A549 (cell line): ENCODE measurements around the gene BAAT. TPM values are rescaled to one million over a fixed set of nuclear protein-coding genes. Genes with fewer than 3 reads are reported as not detected.

Experiments
- ATAC-seq, 2 experiments: fragments of 200-7000 bp in 1 of 2; fragments of >200 bp in 1 of 2; cut with Nextera tagmentation in 1 of 2; cut with Tn5 transposase in 1 of 2; 3 replicates each; pipeline versions ENCODE4 v1.8.0 to v1.9.1; 2018 to 2020; ENCODE audit warnings: mild to moderate bottlenecking in 1 of 2, moderate library complexity in 1 of 2
- CTCF ChIA-PET: fragments of 300-600 bp; sonication (Branson Sonifier 250); formaldehyde crosslinking; extraction: SDS; loops from one replicate; lab custom pipeline; 2021; ENCODE audit warnings: antibody characterized with exemption, inconsistent platforms; lab: Yijun Ruan, JAX
- POLR2A ChIA-PET: fragments of 350-600 bp; formaldehyde crosslinking; extraction: SDS; loops from one replicate; lab custom pipeline; 2021; ENCODE audit warnings: antibody characterized with exemption, inconsistent platforms; lab: Yijun Ruan, JAX
- DNase-seq, 2 experiments: peaks; one replicate each; pipeline versions ENCODE4 v3.0.0 to v3.0.0-alpha.2; 2011 to 2016; ENCODE audit warnings: low read depth in 1 of 2, low spot score in 1 of 2
- FAIRE-seq: peaks from 2 replicates; lab custom pipeline; 2011; peaks lifted over from hg19 to GRCh38; lab: Jason Lieb, UNC
- H3K27ac ChIP-seq, 2 experiments: fragments of >200 bp; sonication (Bioruptor Twin); formaldehyde crosslinking; 3 replicates each; pipeline ENCODE4 v1.5.1; 2016 to 2017
- H3K4me1 ChIP-seq: fragments of >200 bp; sonication (Bioruptor Twin); formaldehyde crosslinking; 3 replicates; pipeline ENCODE4 v1.6.1; 2016
- H3K4me2 ChIP-seq: fragments of >200 bp; sonication (Bioruptor Twin); formaldehyde crosslinking; 3 replicates; pipeline ENCODE4 v1.6.1; 2016
- H3K4me3 ChIP-seq: fragments of >200 bp; sonication (Bioruptor Twin); formaldehyde crosslinking; 3 replicates; pipeline ENCODE4 v1.5.1; 2016
- H3K9me3 ChIP-seq: fragments of >200 bp; sonication (Bioruptor Twin); formaldehyde crosslinking; 3 replicates; pipeline ENCODE4 v1.6.1; 2016
- CBX8 ChIP-seq: fragments of 200-600 bp; sonication (generic); IDR thresholded peaks from 2 replicates; pipeline ENCODE4 v1.6.1; 2016
- CEBPB ChIP-seq, 2 experiments: fragments of >200 bp in 1 of 2; sonication (Bioruptor Twin) in 1 of 2; formaldehyde crosslinking in 1 of 2; IDR thresholded peaks; 2 replicates each; pipeline ENCODE4 v1.6.1; 2012 to 2016
- EHF ChIP-seq: fragments of 250-450 bp; sonication (Bioruptor Pico); IDR thresholded peaks from 2 replicates; pipeline ENCODE4 v1.5.0; 2020; ENCODE audit warnings: mild to moderate bottlenecking
- EHMT2 ChIP-seq: fragments of 200-600 bp; sonication (generic); IDR thresholded peaks from 2 replicates; pipeline ENCODE4 v1.6.1; 2016; ENCODE audit warnings: antibody characterized with exemption, low read depth, mild to moderate bottlenecking, moderate library complexity
- ESRRA ChIP-seq: fragments of 150-350 bp; IDR thresholded peaks from 2 replicates; pipeline ENCODE4 v1.6.1; 2014; ENCODE audit warnings: mild to moderate bottlenecking, low read length, borderline replicate concordance
- FOSB ChIP-seq: fragments of 250-450 bp; sonication (Bioruptor Pico); IDR thresholded peaks from 2 replicates; pipeline ENCODE4 v1.5.0; 2020; ENCODE audit warnings: mild to moderate bottlenecking, moderate library complexity
- FOSL2 ChIP-seq, 2 experiments: fragments of 450-650 bp in 1 of 2; fragments of >200 bp in 1 of 2; sonication (Bioruptor Twin) in 1 of 2; formaldehyde crosslinking; IDR thresholded peaks; 2 replicates each; pipeline versions ENCODE4 v1.5.0 to v1.6.1; 2016 to 2020; ENCODE audit warnings: mild to moderate bottlenecking in 1 of 2, moderate library complexity in 1 of 2
- FOXS1 ChIP-seq: fragments of 250-450 bp; sonication (Bioruptor Pico); IDR thresholded peaks from 2 replicates; pipeline ENCODE4 v1.5.0; 2020; ENCODE audit warnings: mild to moderate bottlenecking, moderate library complexity
- HDAC2 ChIP-seq: fragments of 200-600 bp; sonication (generic); IDR thresholded peaks from 2 replicates; pipeline ENCODE4 v1.6.1; 2016
- HES2 ChIP-seq: fragments of >200 bp; sonication (Bioruptor Twin); formaldehyde crosslinking; IDR thresholded peaks from 2 replicates; pipeline ENCODE4 v1.6.1; 2016
- HEYL ChIP-seq: fragments of 250-450 bp; sonication (Bioruptor Pico); IDR thresholded peaks from 2 replicates; pipeline ENCODE4 v1.8.0; 2021; ENCODE audit warnings: mild to moderate bottlenecking, moderate library complexity
- HOXA7 ChIP-seq: fragments of 250-450 bp; sonication (Bioruptor Pico); IDR thresholded peaks from 2 replicates; pipeline ENCODE4 v1.5.0; 2020; ENCODE audit warnings: mild to moderate bottlenecking, moderate library complexity
- JUN ChIP-seq, 2 experiments: fragments of >200 bp; sonication (Bioruptor Twin); formaldehyde crosslinking; IDR thresholded peaks; 2 replicates in 1 of 2; 3 replicates in 1 of 2; pipeline ENCODE4 v1.6.1; 2016 to 2017
- JUNB ChIP-seq: fragments of >200 bp; sonication (Bioruptor Twin); formaldehyde crosslinking; IDR thresholded peaks from 2 replicates; pipeline ENCODE4 v1.6.1; 2016
- KDM1A ChIP-seq: fragments of 200-600 bp; sonication (generic); IDR thresholded peaks from 2 replicates; pipeline ENCODE4 v1.6.1; 2016; ENCODE audit warnings: low read depth, mild to moderate bottlenecking
- MAZ ChIP-seq: fragments of 150-350 bp; IDR thresholded peaks from 2 replicates; pipeline ENCODE4 v1.6.1; 2014; ENCODE audit warnings: antibody characterized with exemption, low read depth, low read length, borderline replicate concordance
- NFE2L2 ChIP-seq: fragments of 150-350 bp; conservative IDR thresholded peaks from 2 replicates; pipeline ENCODE4 v1.6.1; 2014; ENCODE audit warnings: low read length
- PHF8 ChIP-seq: fragments of 200-600 bp; sonication (generic); IDR thresholded peaks from 2 replicates; pipeline ENCODE4 v1.6.1; 2016; ENCODE audit warnings: low read depth, mild to moderate bottlenecking, antibody characterized with exemption, moderate library complexity, borderline replicate concordance
- POLR2A ChIP-seq: IDR thresholded peaks from 2 replicates; pipeline ENCODE4 v1.6.1; 2012; ENCODE audit warnings: mild to moderate bottlenecking, low read length
- POLR2AphosphoS2 ChIP-seq: conservative IDR thresholded peaks from 2 replicates; pipeline ENCODE4 v1.6.1; 2012; ENCODE audit warnings: low read length, improper control_type of control experiment, inconsistent platforms
- RAD21 ChIP-seq, 2 experiments: fragments of >200 bp in 1 of 2; sonication (Bioruptor Twin) in 1 of 2; formaldehyde crosslinking in 1 of 2; IDR thresholded peaks in 1 of 2; conservative IDR thresholded peaks in 1 of 2; 2 replicates in 1 of 2; 3 replicates in 1 of 2; pipeline ENCODE4 v1.6.1; 2012 to 2018; ENCODE audit warnings: inconsistent platforms in 1 of 2
- RCOR1 ChIP-seq: fragments of 150-350 bp; IDR thresholded peaks from 2 replicates; pipeline ENCODE4 v1.6.1; 2014; ENCODE audit warnings: antibody characterized with exemption, low read length, low read depth
- SMC3 ChIP-seq: fragments of >200 bp; sonication (Bioruptor Twin); formaldehyde crosslinking; IDR thresholded peaks from 3 replicates; pipeline ENCODE4 v1.6.1; 2018; ENCODE audit warnings: inconsistent platforms
- SREBF2 ChIP-seq: fragments of 450-650 bp; IDR thresholded peaks from 2 replicates; pipeline ENCODE4 v1.6.1; 2014; ENCODE audit warnings: mild to moderate bottlenecking, moderate library complexity
- TFCP2L1 ChIP-seq: fragments of 250-450 bp; sonication (Bioruptor Pico); IDR thresholded peaks from 2 replicates; pipeline ENCODE4 v1.5.0; 2021; ENCODE audit warnings: mild to moderate bottlenecking
- TP53 ChIP-seq: fragments of 250-450 bp; sonication (Bioruptor Pico); IDR thresholded peaks from 2 replicates; pipeline ENCODE4 v1.5.0; 2021; ENCODE audit warnings: mild to moderate bottlenecking, moderate library complexity
- ZC3H11A ChIP-seq: fragments of 450-650 bp; IDR thresholded peaks from 2 replicates; pipeline ENCODE4 v1.6.1; 2014; ENCODE audit warnings: antibody characterized with exemption, mild to moderate bottlenecking
- ZNF302 ChIP-seq: fragments of 250-450 bp; sonication (Bioruptor Pico); IDR thresholded peaks from 2 replicates; pipeline ENCODE4 v1.9.0; 2021; ENCODE audit warnings: inconsistent platforms, mild to moderate bottlenecking, moderate library complexity
- WGBS: methylation state at CpG from one replicate; pipeline ENCODE4 v1.1.6; 2017; ENCODE audit errors: missing lambda C conversion rate; 5-methylcytosine and 5-hydroxymethylcytosine counted together
- polyA plus RNA-seq, 4 experiments: library from polyadenylated mRNA; depleted of rRNA in 3 of 4; stranded (reverse); fragments of >200 nt; fragmentation: RNase III in 1 of 4; extraction: RNeasy Plus Mini Kit Qiagen cat#74134 plus additional on column Dnase treatment in 1 of 4; gene quantifications; 2 replicates in 3 of 4; 3 replicates in 1 of 4; pipeline ENCODE4 v1.2.3, GENCODE V29; 2011 to 2017
- TF ChIP-seq, protein P1 (sequence below): fragments of 450-650 bp; IDR thresholded peaks from 2 replicates; pipeline ENCODE4 v1.6.1; 2014; ENCODE audit warnings: antibody characterized with exemption
- TF ChIP-seq, protein P2 (sequence below): fragments of 200-600 bp; sonication (generic); IDR thresholded peaks from 2 replicates; pipeline ENCODE4 v1.6.1; 2016; ENCODE audit warnings: antibody characterized with exemption, mild to moderate bottlenecking, moderate library complexity

BAAT gene
- polyA plus RNA-seq, 2 of the 4 experiments (the other 2 are of a cell fraction) = 9.1 to 13.6 TPM

GRCh38 chr9:101399643-101399970 lies 14.8 kb upstream of the BAAT start:
- Histone ChIP-seq H3K4me1 (peaks cover 10% of the 10 kb centered on the region; the same call in 1 of the 3 replicates), H3K9me3 (peaks cover 63% of the 10 kb centered on the region), H3K4me2 (peak overlapping the region; percentile 94), H3K4me3 (peak overlapping the region; percentile 56), H3K27ac (peak overlapping the region; percentile 80 to 95)
- 75% methylated on average over 2 of the region's 2 CpGs for WGBS
- ATAC-seq (no peak), FAIRE-seq (no peak), DNase-seq (no peak)
- ChIA-PET CTCF (interaction anchor here (1.1 to 1.4 kb wide), 3 partner anchors 45 to 131 kb away, joined by 3 to 4 read pairs (median 3); no protein-coding TSS in a partner anchor), POLR2A (no interaction called here)
- TF ChIP-seq SMC3 = no peak
- TF ChIP-seq RAD21 (conservative IDR thresholded peaks at IDR 0.05 in 1 of 2, IDR thresholded peaks at IDR 0.05 in 1 of 2) = no peak
- TF ChIP-seq JUN (IDR thresholded peaks at IDR 0.05) = no peak
- TF ChIP-seq HES2 = no peak
- no peak for TF ChIP-seq POLR2A
- no peak for TF ChIP-seq POLR2AphosphoS2
- no peak for TF ChIP-seq TP53 (CRISPR knock-in tag)
- TF ChIP-seq MAZ = no peak
- TF ChIP-seq FOXS1 (CRISPR knock-in tag) = no peak
- no peak for TF ChIP-seq CBX8
- TF ChIP-seq EHF = no peak
- no peak for TF ChIP-seq EHMT2
- TF ChIP-seq HOXA7 (CRISPR knock-in tag) = no peak
- TF ChIP-seq KDM1A = no peak
- TF ChIP-seq, protein P1, sequence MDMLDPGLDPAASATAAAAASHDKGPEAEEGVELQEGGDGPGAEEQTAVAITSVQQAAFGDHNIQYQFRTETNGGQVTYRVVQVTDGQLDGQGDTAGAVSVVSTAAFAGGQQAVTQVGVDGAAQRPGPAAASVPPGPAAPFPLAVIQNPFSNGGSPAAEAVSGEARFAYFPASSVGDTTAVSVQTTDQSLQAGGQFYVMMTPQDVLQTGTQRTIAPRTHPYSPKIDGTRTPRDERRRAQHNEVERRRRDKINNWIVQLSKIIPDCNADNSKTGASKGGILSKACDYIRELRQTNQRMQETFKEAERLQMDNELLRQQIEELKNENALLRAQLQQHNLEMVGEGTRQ = no peak
- TF ChIP-seq RCOR1 = no peak
- no peak for TF ChIP-seq SREBF2

GRCh38 chr9:101398930-101399642 lies 14.3 kb upstream of the BAAT start:
- Histone ChIP-seq H3K9me3 (peaks cover 63% of the 10 kb centered on the region), H3K4me3 (peak overlapping the region; percentile 56), H3K27ac (peak overlapping the region; percentile 80 to 95), H3K4me2 (peak overlapping the region; percentile 94), H3K4me1 (peaks cover 10% of the 10 kb centered on the region; the same call in 1 of the 3 replicates)
- TF ChIP-seq JUNB (no peak), PHF8 (peak; percentile 58; the same call in 1 of the 2 replicates)
- DNase-seq (peak in 1 of 2 experiments; percentile 3), FAIRE-seq (no peak), ATAC-seq (no peak; a peak in 4 of 6 replicates)
- POLR2A ChIA-PET = interaction anchor here (0.6 to 1.3 kb wide), 21 partner anchors 10 to 280 kb away, joined by 3 to 12 read pairs (median 5); partner anchors contain the start of gene RNF20
- 11% methylated on average over 19 of the region's 28 CpGs for WGBS
- CTCF ChIA-PET = interaction anchor here (1.3 to 2.4 kb wide), 4 partner anchors 11 to 131 kb away, joined by 3 to 17 read pairs (median 4); no protein-coding TSS in a partner anchor

DNA sequence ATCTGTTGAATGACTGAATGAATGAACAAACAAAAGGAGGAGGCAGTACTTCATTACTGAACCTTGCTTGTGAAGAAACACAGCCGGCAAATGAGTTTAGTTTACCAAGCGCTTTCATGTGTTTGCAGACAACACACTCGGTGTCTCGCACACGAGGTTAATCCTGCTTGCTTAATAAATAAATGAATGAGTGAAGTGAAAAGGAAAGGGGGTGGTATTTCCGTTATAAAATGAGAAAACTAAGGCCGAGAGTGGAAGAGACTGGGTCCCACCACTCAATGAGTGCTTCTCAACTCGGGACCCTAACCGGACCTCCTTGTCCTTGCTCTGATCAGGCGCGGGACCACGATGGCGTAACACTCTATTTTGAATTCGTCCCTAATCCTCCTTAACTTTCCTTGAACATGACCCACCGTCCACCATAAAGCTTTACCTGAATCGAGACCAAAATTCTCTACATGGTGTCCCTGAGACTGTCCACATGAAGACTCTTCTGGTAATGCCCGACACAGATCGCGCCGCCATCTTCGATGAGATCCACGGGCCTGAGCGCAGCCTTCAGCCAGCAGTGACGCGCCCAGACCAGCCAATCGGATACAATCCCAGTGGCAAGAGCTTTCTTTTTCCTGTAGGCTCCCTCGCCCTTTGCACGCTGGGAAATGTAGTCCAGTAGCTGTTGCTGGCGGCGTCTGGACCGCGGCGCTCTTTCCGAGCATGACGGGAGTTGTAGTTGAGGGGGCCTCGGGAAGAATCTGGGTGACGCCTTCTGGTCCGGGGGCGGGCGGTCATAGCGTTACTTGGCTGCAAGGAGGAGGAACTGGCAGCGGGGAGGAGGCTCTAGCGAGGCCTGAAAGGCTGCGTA lies 13.5 kb upstream of the BAAT start, which contains the start of the genes MRPL50 and ZNF189:
TSS of gene MRPL50 (minus strand) at position 551 of the 862 bp plus-strand sequence. CDS start at position 525, 26 bp downstream.
TSS of gene ZNF189 (plus strand) at position 784 of the 862 bp plus-strand sequence. CDS start 306 bp downstream, outside the sequence.
- FAIRE-seq = no peak
- Histone ChIP-seq H3K9me3 (peaks cover 63% of the 10 kb centered on the region), H3K4me3 (peak within 1 kb of the TSS; percentile 56), H3K4me2 (peak within 1 kb of the TSS; percentile 95), H3K27ac (peak within 1 kb of the TSS; percentile 89 to 95), H3K4me1 (peaks cover 10% of the 10 kb centered on the region; the same call in 1 of the 3 replicates)
- 1% methylated on average over 37 of the region's 44 CpGs for WGBS
- POLR2A ChIA-PET = interaction anchor here (0.6 to 1.3 kb wide), 21 partner anchors 10 to 279 kb away, joined by 3 to 12 read pairs (median 5); partner anchors contain the start of gene RNF20
- ATAC-seq = peak; percentile 99
- DNase-seq = peak; percentile 96 to 98
- CTCF ChIA-PET = interaction anchor here (1.3 to 2.4 kb wide), 4 partner anchors 10 to 132 kb away, joined by 4 to 17 read pairs (median 4); no protein-coding TSS in a partner anchor
- TF ChIP-seq FOSB (no peak), POLR2AphosphoS2 (no peak), HDAC2 (no peak), ZNF302 (CRISPR knock-in tag) (no peak), CEBPB (IDR thresholded peaks at IDR 0.05) (no peak; a peak in 1 of 4 replicates), TFCP2L1 (CRISPR knock-in tag) (no peak), FOSL2 (IDR thresholded peaks at IDR 0.05) (no peak), FOSL2 (CRISPR knock-in tag; IDR thresholded peaks at IDR 0.05) (no peak), ZC3H11A (no peak), HEYL (no peak), ESRRA (no peak), NFE2L2 (no peak), TP53 (CRISPR knock-in tag) (no peak)
- TF ChIP-seq, protein P2, sequence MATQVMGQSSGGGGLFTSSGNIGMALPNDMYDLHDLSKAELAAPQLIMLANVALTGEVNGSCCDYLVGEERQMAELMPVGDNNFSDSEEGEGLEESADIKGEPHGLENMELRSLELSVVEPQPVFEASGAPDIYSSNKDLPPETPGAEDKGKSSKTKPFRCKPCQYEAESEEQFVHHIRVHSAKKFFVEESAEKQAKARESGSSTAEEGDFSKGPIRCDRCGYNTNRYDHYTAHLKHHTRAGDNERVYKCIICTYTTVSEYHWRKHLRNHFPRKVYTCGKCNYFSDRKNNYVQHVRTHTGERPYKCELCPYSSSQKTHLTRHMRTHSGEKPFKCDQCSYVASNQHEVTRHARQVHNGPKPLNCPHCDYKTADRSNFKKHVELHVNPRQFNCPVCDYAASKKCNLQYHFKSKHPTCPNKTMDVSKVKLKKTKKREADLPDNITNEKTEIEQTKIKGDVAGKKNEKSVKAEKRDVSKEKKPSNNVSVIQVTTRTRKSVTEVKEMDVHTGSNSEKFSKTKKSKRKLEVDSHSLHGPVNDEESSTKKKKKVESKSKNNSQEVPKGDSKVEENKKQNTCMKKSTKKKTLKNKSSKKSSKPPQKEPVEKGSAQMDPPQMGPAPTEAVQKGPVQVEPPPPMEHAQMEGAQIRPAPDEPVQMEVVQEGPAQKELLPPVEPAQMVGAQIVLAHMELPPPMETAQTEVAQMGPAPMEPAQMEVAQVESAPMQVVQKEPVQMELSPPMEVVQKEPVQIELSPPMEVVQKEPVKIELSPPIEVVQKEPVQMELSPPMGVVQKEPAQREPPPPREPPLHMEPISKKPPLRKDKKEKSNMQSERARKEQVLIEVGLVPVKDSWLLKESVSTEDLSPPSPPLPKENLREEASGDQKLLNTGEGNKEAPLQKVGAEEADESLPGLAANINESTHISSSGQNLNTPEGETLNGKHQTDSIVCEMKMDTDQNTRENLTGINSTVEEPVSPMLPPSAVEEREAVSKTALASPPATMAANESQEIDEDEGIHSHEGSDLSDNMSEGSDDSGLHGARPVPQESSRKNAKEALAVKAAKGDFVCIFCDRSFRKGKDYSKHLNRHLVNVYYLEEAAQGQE = no peak
